RWPE1 (cell line): Measurements from ENCODE around the gene LMO7.

ENCODE experiments used
- CTCF ChIA-PET: fragments of 350-600 bp; sonication (Branson Sonifier 250); formaldehyde crosslinking; extraction: SDS; loops from one replicate; lab custom pipeline; 2021; lab: Yijun Ruan, JAX
- POLR2A ChIA-PET: fragments of 400-600 bp; formaldehyde crosslinking; extraction: SDS; loops from one replicate; lab custom pipeline; 2020; ENCODE audit warnings: antibody characterized with exemption; ENCODE audit not compliant: low non-redundant PET; lab: Yijun Ruan, JAX
- DNase-seq: peaks from one replicate; pipeline ENCODE4 v3.0.0; 2012; ENCODE audit warnings: low spot score
- H3K27ac ChIP-seq: fragments of 450-650 bp; 2 replicates; pipeline ENCODE4 v1.5.1; 2017
- TF ChIP-seq, protein P1 (sequence below): fragments of 450-650 bp; conservative IDR thresholded peaks from 2 replicates; pipeline ENCODE4 v1.5.1; 2017; ENCODE audit warnings: low read depth, mild to moderate bottlenecking

Gene LMO7

GRCh38 chr13:75798353-75799255, 162.5 kb downstream of the LMO7 start:
- no peak overlapping the region for H3K27ac ChIP-seq
- CTCF ChIA-PET: interaction anchor here (0.6 to 2.1 kb wide), 4 partner anchors 72 to 364 kb away, joined by 3 to 14 read pairs (median 4); no protein-coding TSS in a partner anchor
- TF ChIP-seq, protein P1, sequence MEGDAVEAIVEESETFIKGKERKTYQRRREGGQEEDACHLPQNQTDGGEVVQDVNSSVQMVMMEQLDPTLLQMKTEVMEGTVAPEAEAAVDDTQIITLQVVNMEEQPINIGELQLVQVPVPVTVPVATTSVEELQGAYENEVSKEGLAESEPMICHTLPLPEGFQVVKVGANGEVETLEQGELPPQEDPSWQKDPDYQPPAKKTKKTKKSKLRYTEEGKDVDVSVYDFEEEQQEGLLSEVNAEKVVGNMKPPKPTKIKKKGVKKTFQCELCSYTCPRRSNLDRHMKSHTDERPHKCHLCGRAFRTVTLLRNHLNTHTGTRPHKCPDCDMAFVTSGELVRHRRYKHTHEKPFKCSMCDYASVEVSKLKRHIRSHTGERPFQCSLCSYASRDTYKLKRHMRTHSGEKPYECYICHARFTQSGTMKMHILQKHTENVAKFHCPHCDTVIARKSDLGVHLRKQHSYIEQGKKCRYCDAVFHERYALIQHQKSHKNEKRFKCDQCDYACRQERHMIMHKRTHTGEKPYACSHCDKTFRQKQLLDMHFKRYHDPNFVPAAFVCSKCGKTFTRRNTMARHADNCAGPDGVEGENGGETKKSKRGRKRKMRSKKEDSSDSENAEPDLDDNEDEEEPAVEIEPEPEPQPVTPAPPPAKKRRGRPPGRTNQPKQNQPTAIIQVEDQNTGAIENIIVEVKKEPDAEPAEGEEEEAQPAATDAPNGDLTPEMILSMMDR: no peak
- DNase-seq: peak; percentile 35
- POLR2A ChIA-PET: no interaction called here

GRCh38 chr13:75800545-75800944, 164.4 kb downstream of the LMO7 start:
- TF ChIP-seq, protein P1: no peak
- POLR2A ChIA-PET: no interaction called here
- CTCF ChIA-PET: interaction anchor here (2.1 kb wide), 1 partner anchor 105 kb away, joined by 14 read pairs; no protein-coding TSS in a partner anchor
- DNase-seq: no peak
- no peak overlapping the region for H3K27ac ChIP-seq

DNA sequence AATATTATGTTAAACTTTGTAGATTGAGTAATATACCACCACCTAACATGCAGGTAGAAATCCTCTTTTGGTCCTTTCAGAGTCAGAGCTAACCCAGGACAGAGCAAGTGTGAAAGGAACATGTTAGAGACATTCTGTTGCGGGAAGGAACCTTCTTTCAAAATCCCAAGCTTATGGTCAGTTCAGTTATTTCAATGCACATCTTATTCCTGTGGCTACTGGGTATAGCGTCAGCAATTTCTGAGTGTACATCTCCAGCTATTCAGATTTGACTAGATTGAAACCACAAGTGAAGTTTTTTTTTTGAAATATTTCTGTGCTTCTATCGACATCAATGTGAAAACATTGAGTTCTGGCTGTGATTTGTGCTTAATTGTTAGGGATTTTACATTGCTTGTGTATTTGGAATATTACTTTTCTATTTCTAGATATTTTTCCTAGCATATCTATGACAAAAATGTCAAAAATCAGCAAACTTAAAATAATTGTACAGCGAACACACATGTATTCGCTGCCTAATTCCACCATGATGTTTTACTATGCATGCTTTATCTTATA, 165.3 kb downstream of the LMO7 start:
- CTCF ChIA-PET: no interaction called here
- no peak for DNase-seq
- TF ChIP-seq, protein P1: no peak
- H3K27ac ChIP-seq: no peak overlapping the region
- POLR2A ChIA-PET: no interaction called here

DNA sequence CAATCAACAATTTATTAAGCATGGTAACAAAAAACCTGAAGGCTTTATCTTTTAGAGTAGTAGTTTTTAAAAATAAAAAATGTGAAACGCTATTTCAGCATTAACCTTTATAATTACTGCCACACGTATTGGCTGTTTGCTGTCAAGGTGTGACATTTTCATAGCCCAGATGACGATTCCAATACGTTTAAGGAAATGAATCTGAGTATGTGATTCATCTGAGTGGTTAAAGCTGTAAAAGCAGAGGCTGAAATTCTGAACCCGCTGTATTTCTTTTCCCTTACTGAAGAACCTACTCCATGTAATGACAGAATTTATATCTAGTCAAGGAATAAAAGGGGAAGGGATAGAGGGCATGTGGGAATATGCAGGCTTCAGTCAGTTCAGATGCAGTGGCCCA, 166.0 kb downstream of the LMO7 start:
- TF ChIP-seq, protein P1: no peak
- POLR2A ChIA-PET: no interaction called here
- no peak for DNase-seq
- CTCF ChIA-PET: no interaction called here
- no peak overlapping the region for H3K27ac ChIP-seq

GRCh38 chr13:75803164-75803611, 167.1 kb downstream of the LMO7 start:
- TF ChIP-seq, protein P1: no peak
- POLR2A ChIA-PET: no interaction called here
- DNase-seq: no peak
- no peak overlapping the region for H3K27ac ChIP-seq
- CTCF ChIA-PET: no interaction called here

DNA sequence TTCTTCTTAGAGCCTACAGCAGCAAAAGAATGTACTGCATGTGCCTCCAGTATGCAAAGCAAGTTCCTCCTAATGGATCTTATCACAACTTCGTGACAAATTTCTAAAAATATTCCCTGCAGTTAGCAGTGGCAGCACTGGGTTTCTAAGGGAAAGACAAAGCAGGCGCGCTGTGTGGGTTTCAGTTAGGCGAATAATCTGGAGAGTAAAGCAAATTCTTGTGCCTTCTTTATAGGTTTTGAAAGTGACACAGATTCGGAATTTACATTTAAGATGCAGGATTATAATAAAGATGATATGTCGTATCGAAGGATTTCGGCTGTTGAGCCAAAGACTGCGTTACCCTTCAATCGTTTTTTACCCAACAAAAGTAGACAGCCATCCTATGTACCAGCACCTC, 167.9 kb downstream of the LMO7 start:
- ChIA-PET CTCF (no interaction called here), POLR2A (no interaction called here)

More for the DNA sequence above, 167.9 kb downstream of the LMO7 start:
- DNase-seq: no peak
- TF ChIP-seq, protein P1: no peak
- no peak overlapping the region for H3K27ac ChIP-seq
